Neuronal stem cell (in vitro differentiated cells): ENCODE measurements around the gene ANKRD13A.
A peak's percentile ranks its signal among the peaks of the same experiment; 100 is the strongest.

ENCODE experiments used
- DNase-seq: peaks from one replicate; pipeline ENCODE4 v3.0.0-alpha.2; 2013; ENCODE audit warnings: low spot score
- H2AFZ ChIP-seq: one replicate; pipeline ENCODE4 v1.6.1; 2013; ENCODE audit warnings: mild to moderate bottlenecking, low read length, inconsistent platforms
- H2AK5ac ChIP-seq: 2 replicates; pipeline ENCODE4 v1.6.1; 2013; ENCODE audit warnings: low read depth, mild to moderate bottlenecking, inconsistent platforms, low read length, moderate library complexity, mixed read lengths
- H2BK120ac ChIP-seq: 2 replicates; pipeline ENCODE4 v1.6.1; 2013; ENCODE audit warnings: low read depth, mild to moderate bottlenecking, inconsistent platforms, low read length, moderate library complexity, mixed read lengths
- H2BK12ac ChIP-seq: one replicate; pipeline ENCODE4 v1.6.1; 2013; ENCODE audit warnings: low read length, inconsistent platforms
- H2BK15ac ChIP-seq: 2 replicates; pipeline ENCODE4 v1.6.1; 2013; ENCODE audit warnings: mild to moderate bottlenecking, low read length, inconsistent platforms, mixed read lengths
- H2BK5ac ChIP-seq: one replicate; pipeline ENCODE4 v1.6.1; 2013; ENCODE audit warnings: inconsistent platforms, mild to moderate bottlenecking, low read length, moderate library complexity
- H3K14ac ChIP-seq: one replicate; pipeline ENCODE4 v1.6.1; 2013; ENCODE audit warnings: low read length, inconsistent platforms
- H3K18ac ChIP-seq: 2 replicates; pipeline ENCODE4 v1.6.1; 2013; ENCODE audit warnings: low read length, inconsistent platforms
- H3K23ac ChIP-seq: 2 replicates; pipeline ENCODE4 v1.6.1; 2013; ENCODE audit warnings: low read depth, mild to moderate bottlenecking, mixed read lengths, low read length, inconsistent platforms; ENCODE audit not compliant: poor library complexity
- H3K27ac ChIP-seq: replicated peaks from 3 replicates; pipeline ENCODE4 v1.5.1; 2013; ENCODE audit warnings: low read length, inconsistent platforms
- H3K27me3 ChIP-seq, 3 experiments: 2 replicates each; pipeline ENCODE4 v1.6.1; 2013; ENCODE audit warnings: low read length in 3 of 3, mild to moderate bottlenecking in 2 of 3, inconsistent platforms in 1 of 3, low read depth in 1 of 3, mixed read lengths in 1 of 3, moderate library complexity in 1 of 3; ENCODE audit not compliant: control insufficient read depth in 3 of 3, insufficient read depth in 3 of 3
- H3K36me3 ChIP-seq, 2 donors: replicated peaks in 1 of 2; 2 replicates each; pipeline ENCODE4 v1.6.1; 2013; ENCODE audit warnings: low read length in 2 of 2; ENCODE audit not compliant: control insufficient read depth in 2 of 2, insufficient read depth in 2 of 2
- H3K4ac ChIP-seq: 2 replicates; pipeline ENCODE4 v1.6.1; 2013; ENCODE audit warnings: inconsistent platforms, mild to moderate bottlenecking, low read length, moderate library complexity
- H3K4me1 ChIP-seq, 2 donors: 1 replicate in 1 of 2; 2 replicates in 1 of 2; pipeline ENCODE4 v1.6.1; 2013; ENCODE audit warnings: low read length in 2 of 2, low read depth in 1 of 2; ENCODE audit not compliant: control insufficient read depth in 2 of 2, insufficient read depth in 1 of 2
- H3K4me2 ChIP-seq: one replicate; pipeline ENCODE4 v1.6.1; 2013; ENCODE audit warnings: mild to moderate bottlenecking, low read length, inconsistent platforms; ENCODE audit not compliant: insufficient read depth, poor library complexity, severe bottlenecking
- H3K4me3 ChIP-seq, 2 donors: 2 replicates each; pipeline ENCODE4 v1.5.1; 2013; ENCODE audit warnings: low read length in 2 of 2, mild to moderate bottlenecking in 2 of 2, inconsistent platforms in 1 of 2, moderate library complexity in 1 of 2
- H3K79me1 ChIP-seq: one replicate; pipeline ENCODE4 v1.6.1; 2013; ENCODE audit warnings: low read depth, mild to moderate bottlenecking, inconsistent platforms, low read length, moderate library complexity
- H3K9ac ChIP-seq: one replicate; pipeline ENCODE4 v1.6.1; 2013; ENCODE audit warnings: mild to moderate bottlenecking, low read depth, low read length, inconsistent platforms; ENCODE audit not compliant: poor library complexity
- H3K9me3 ChIP-seq, 2 donors: replicated peaks in 1 of 2; 2 replicates each; pipeline versions ENCODE3 to v1.6.1; 2013; ENCODE audit warnings: low read length in 2 of 2, mild to moderate bottlenecking in 2 of 2, inconsistent platforms in 1 of 2, low read depth in 1 of 2, mixed read lengths in 1 of 2, moderate library complexity in 1 of 2; ENCODE audit not compliant: control insufficient read depth in 2 of 2, insufficient read depth in 1 of 2
- H4K8ac ChIP-seq: one replicate; pipeline ENCODE4 v1.6.1; 2013; ENCODE audit warnings: low read depth, mild to moderate bottlenecking, inconsistent platforms, low read length, moderate library complexity
- H4K91ac ChIP-seq: one replicate; pipeline ENCODE4 v1.6.1; 2013; ENCODE audit warnings: low read length, low read depth, mild to moderate bottlenecking, inconsistent platforms; ENCODE audit not compliant: poor library complexity
- WGBS, 2 donors: extraction: QIAGEN DNeasy Blood & Tissue Kit; methylation state at CpG; one replicate each; pipeline ENCODE4 v1.1.7; 2013; ENCODE audit warnings: missing lambda C conversion rate in 2 of 2, mixed read lengths in 1 of 2; ENCODE audit not compliant: insufficient read length in 2 of 2, insufficient replicate concordance in 1 of 2; ENCODE audit errors: extremely low coverage in 2 of 2; 5-methylcytosine and 5-hydroxymethylcytosine counted together

ANKRD13A gene

DNA sequence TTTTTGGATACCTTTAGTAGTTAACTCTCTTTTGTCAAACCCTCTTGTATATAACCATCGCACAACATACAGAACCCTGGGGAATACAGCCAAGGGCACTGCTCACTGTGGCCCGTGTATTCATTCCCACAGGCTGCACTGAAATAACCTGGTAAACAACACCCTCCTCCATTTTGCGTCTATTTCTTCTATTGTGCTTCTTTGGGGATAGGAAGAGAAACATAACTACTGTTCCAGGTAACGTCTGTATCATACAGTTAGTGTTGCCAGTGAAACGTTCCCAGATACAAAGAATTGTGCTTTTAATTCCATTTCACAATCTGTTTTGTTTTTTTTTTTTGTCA lies 39.5 kb downstream of the ANKRD13A start:
- peaks cover 22 to 79% of the 10 kb centered on the region in 2 donors for H3K36me3 ChIP-seq
- no peak overlapping the region for H3K9ac ChIP-seq
- peaks cover 0 to 4% of the 10 kb centered on the region in 2 donors for H3K4me1 ChIP-seq
- H2BK5ac ChIP-seq: no peak overlapping the region
- H3K18ac ChIP-seq: no peak overlapping the region
- no peak overlapping the region for H3K27ac ChIP-seq
- H4K8ac ChIP-seq: no peak overlapping the region
- no peak overlapping the region for H3K23ac ChIP-seq
- no peak overlapping the region for H2BK120ac ChIP-seq
- no peak overlapping the region for H3K4me2 ChIP-seq
- H3K9me3 ChIP-seq: no peaks in the 10 kb centered on the region
- H3K4ac ChIP-seq: no peak overlapping the region
- no peaks in the 10 kb centered on the region for H3K27me3 ChIP-seq
- H3K14ac ChIP-seq: no peak overlapping the region
- no peak for DNase-seq
- no peak overlapping the region for H2AK5ac ChIP-seq
- H3K4me3 ChIP-seq: no peak overlapping the region
- H3K79me1 ChIP-seq: no peaks in the 10 kb centered on the region
- no peak overlapping the region for H4K91ac ChIP-seq
- H2AFZ ChIP-seq: no peak overlapping the region
- no peak overlapping the region for H2BK12ac ChIP-seq
- no CpG with 5 or more reads among the region's 5 CpGs for WGBS, 2 donors
- H2BK15ac ChIP-seq: no peak overlapping the region

GRCh38 chr12:110039085-110039807 lies 40.0 kb downstream of the ANKRD13A start:
- Histone ChIP-seq H2BK5ac (no peak overlapping the region), H3K36me3 (peaks cover 19 to 77% of the 10 kb centered on the region in 2 donors), H3K4me1 (peaks cover 0 to 4% of the 10 kb centered on the region in 2 donors), H3K23ac (no peak overlapping the region), H3K18ac (no peak overlapping the region), H3K27ac (no peak overlapping the region), H3K14ac (no peak overlapping the region), H2AFZ (no peak overlapping the region), H2AK5ac (no peak overlapping the region), H4K91ac (no peak overlapping the region), H3K4ac (no peak overlapping the region), H3K9me3 (no peaks in the 10 kb centered on the region), H3K79me1 (no peaks in the 10 kb centered on the region), H3K9ac (no peak overlapping the region), H3K4me3 (no peak overlapping the region), H2BK15ac (no peak overlapping the region), H3K4me2 (no peak overlapping the region), H4K8ac (no peak overlapping the region), H2BK120ac (no peak overlapping the region), H2BK12ac (no peak overlapping the region), H3K27me3 (no peaks in the 10 kb centered on the region)
- no CpG with 5 or more reads among the region's 5 CpGs for WGBS, 2 donors
- DNase-seq: no peak

DNA sequence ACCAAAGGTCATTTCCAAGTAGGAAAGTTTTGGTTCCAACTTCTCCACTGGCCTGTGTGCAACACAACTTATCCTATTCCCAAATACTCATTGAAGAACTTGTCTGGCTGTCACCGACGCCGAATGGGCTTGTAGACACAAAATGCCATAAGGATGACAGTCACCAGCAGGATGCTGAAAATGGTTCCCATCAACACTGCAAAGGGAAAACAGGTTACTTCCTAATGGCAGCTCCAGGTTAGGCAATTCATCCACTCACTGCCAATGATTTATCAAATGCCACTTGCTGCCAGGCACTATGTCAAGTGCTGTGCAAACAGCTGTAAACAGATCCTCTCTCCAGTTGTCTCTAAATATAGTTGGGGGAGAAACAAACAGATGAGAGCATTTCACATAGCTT lies 43.0 kb downstream of the ANKRD13A start:
- Histone ChIP-seq H3K18ac (no peak overlapping the region), H3K4ac (no peak overlapping the region), H3K27me3 (no peaks in the 10 kb centered on the region), H3K4me2 (no peak overlapping the region), H3K14ac (no peak overlapping the region), H4K91ac (no peak overlapping the region), H3K9me3 (no peaks in the 10 kb centered on the region), H2BK15ac (no peak overlapping the region), H3K4me3 (peak overlapping the region in 1 of 2 donors; percentile 32), H2AFZ (no peak overlapping the region), H2BK5ac (no peak overlapping the region), H2BK120ac (no peak overlapping the region), H3K9ac (no peak overlapping the region), H2BK12ac (no peak overlapping the region), H3K4me1 (peaks cover 0 to 4% of the 10 kb centered on the region in 2 donors), H3K23ac (no peak overlapping the region), H3K36me3 (peaks cover 10 to 51% of the 10 kb centered on the region in 2 donors), H4K8ac (no peak overlapping the region), H2AK5ac (no peak overlapping the region), H3K27ac (no peak overlapping the region), H3K79me1 (no peaks in the 10 kb centered on the region)
- WGBS, 2 donors: no CpG with 5 or more reads among the region's 3 CpGs
- no peak for DNase-seq

- Histone ChIP-seq H3K27ac (no peak overlapping the region), H2BK15ac (no peak overlapping the region), H3K27me3 (no peaks in the 10 kb centered on the region), H2BK12ac (no peak overlapping the region), H3K4me3 (peak overlapping the region in 1 of 2 donors; percentile 72), H3K4ac (no peak overlapping the region), H3K36me3 (peaks cover 3 to 15% of the 10 kb centered on the region in 2 donors), H3K9ac (no peak overlapping the region), H4K8ac (no peak overlapping the region), H3K23ac (no peak overlapping the region), H2BK120ac (no peak overlapping the region), H2AFZ (no peak overlapping the region), H3K4me2 (no peak overlapping the region), H3K79me1 (peaks cover 2% of the 10 kb centered on the region), H3K4me1 (peaks cover 2 to 6% of the 10 kb centered on the region in 2 donors), H3K14ac (no peak overlapping the region), H4K91ac (no peak overlapping the region), H2AK5ac (no peak overlapping the region), H3K9me3 (no peaks in the 10 kb centered on the region), H2BK5ac (no peak overlapping the region), H3K18ac (no peak overlapping the region)
- WGBS, 2 donors: no CpG with 5 or more reads among the region's 8 CpGs
- DNase-seq: no peak
These were observed 47.4 kb downstream of the ANKRD13A start for GRCh38 chr12:110046451-110047187.
